NCI-H1436 treated with DMSO at 0.1 percent for 48 hours (cell line): Measurements from ENCODE around the gene KLHL26.

Experiments
- DNase-seq: peaks from one replicate; lab custom pipeline; 2025; lab: John Stamatoyannopoulos, UW

The KLHL26 gene

GRCh38 chr19:18613589-18614234 is 23.1 kb upstream of the KLHL26 start:
- no peak for DNase-seq

DNA sequence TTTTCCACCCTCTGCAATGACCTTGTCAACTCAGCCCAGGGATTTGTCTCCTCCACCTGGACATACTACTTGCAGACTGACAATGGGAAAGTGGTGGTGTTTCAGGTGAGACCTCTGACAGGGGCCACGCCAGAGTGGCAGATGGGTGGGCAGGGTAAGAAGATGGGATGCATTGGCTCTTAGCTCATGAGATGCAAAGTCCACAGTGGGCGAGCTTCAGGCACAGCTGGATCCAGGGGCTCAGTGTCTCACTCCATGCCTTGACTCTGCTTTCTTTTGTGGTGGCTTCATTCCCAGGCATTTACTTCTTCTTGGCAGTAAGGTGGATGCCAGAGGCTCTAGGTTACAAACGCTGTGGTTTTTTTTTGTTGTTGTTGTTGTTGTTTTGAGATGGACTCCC is 20.8 kb upstream of the KLHL26 start:
- no peak for DNase-seq

DNA sequence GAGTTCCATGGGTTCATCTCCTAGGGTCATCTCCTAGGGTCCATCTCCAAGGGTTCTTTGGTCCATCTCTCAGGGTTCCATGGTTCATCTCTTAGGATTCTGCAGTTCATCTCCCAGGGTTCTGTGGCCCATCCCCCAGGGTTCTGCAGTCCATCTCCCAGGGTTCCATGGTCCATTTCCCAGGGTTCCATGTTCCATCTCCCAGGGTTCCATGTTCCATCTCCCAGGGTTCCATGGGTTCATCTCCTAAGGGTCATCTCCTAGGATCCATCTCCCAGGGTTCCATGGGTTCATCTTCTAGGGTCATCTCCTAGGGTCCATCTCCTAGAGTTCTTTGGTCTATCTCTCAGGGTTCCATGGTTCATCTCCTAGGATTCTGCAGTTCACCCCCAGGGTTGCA is 19.3 kb upstream of the KLHL26 start:
- DNase-seq = no peak

DNA sequence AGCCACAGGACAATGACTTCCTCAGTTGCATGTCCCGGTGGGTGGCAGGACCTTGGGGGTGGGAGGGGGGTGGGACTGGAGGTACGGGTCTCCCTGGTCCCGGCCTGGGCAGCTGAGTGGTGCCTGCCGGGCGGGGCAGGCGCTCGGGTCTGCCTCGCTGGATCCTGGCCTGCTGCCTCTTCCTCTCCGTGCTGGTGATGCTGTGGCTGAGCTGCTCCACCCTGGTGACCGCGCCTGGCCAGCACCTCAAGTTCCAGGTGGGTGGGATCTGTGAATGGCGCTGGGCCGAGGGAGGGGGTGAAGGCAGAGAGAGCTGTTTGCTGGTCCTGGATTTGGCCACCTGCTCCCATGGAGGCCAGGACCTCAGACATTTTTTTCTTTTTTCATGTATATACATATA is 18.6 kb upstream of the KLHL26 start:
- no peak for DNase-seq

DNA sequence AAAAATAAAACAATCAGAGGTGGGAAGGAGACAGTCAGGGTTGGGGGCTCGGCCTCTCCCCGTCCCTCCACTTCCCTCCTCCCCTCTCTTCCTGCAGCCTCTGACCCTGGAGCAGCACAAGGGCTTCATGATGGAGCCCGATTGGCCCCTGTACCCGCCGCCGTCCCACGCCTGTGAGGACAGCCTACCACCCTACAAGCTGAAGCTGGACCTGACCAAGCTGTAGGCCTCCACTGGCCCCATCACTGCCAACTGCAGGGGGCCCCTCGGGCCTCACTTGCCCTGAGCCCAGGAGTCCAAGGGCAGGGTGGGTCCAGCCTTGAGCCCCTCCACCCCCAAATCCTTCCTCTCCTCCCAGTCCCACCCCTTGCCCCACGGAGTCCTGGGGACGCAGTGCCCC is 16.5 kb upstream of the KLHL26 start:
- DNase-seq = no peak

DNA sequence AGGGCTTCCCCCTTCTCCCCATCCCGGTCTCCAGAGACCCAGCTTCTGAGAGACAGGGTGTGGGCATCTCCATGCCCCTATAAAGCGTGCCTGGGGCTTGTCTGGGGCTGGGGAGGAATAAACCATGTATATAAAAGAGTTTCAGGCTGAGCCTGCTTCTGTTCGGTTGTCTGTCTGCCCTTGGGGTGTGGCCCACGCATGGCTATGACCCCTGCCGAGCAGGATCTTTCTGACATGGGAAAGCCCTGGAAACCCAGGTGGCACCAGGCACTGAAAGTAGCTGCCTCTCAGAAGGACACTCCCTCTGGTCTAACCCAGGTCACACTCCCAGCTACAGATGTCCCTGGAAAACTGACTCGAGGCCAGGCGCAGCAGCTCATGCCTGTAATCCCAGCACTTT is 15.9 kb upstream of the KLHL26 start:
- DNase-seq = no peak

- no peak for DNase-seq
Observed at GRCh38 chr19:18626906-18627305, 9.9 kb upstream of the KLHL26 start.

DNA sequence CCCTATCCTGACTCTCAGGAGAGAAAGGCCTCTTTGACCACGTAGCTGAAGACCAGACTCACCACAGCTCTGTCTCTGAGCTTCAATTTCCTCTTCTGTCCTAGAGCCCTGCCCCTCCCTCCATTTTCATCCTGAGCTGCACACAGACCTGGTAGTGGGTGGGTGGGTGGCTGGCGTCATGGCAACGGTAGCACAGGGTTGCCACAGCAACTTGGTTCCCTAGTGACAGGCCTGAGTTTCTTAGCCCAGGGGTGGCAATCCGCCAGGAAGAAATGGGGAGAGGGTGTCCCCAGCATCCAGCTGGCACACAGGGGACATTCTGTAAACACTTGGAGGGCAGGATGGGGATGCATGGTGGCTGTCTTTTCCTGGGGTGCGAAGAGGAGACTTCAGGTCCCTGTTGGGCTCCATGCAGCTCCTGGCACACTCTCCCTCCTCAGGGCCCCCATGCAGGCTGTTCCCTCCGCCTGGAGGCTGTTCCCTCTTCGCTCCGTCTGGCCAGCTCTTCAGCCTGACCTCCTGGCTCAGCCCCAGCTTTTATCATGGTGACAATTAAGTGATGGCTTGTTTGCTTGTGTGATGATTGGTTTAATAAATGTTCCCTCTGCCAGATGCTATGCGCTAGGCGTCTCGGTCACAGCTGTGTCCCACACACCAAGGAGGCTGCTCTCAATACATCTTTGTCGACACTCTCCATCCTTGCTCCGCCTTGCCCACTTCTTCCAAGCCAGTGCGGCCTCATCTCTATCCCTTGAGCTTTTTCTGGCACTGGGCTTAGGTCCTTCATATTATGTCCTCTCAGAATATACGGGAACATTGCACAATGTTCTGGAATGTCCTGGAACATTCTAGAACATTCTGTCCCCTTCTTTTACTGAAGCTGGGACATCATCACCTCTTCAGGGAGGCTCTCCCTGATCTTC is 7.4 kb upstream of the KLHL26 start:
- no peak for DNase-seq

DNA sequence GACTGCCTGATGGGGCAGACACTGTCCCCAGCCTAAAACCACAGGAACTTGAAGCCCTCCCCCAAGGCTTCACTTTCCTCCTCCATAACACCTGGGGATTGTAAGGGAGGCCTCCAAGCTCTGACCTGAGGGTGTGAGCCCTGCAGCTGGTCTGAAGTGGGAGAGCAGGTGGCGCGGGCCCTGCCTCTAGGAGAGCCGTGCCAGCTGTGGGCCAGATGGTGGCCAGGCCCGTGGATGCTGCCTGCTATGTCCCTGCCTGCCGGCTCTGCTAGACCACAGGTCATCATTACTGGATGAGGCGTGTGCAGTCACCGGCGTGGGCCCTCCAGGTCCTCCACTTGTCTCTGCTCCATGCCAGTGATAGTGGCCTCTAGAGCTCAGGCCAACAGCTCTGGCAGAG is 3.5 kb upstream of the KLHL26 start:
- DNase-seq = no peak

DNA sequence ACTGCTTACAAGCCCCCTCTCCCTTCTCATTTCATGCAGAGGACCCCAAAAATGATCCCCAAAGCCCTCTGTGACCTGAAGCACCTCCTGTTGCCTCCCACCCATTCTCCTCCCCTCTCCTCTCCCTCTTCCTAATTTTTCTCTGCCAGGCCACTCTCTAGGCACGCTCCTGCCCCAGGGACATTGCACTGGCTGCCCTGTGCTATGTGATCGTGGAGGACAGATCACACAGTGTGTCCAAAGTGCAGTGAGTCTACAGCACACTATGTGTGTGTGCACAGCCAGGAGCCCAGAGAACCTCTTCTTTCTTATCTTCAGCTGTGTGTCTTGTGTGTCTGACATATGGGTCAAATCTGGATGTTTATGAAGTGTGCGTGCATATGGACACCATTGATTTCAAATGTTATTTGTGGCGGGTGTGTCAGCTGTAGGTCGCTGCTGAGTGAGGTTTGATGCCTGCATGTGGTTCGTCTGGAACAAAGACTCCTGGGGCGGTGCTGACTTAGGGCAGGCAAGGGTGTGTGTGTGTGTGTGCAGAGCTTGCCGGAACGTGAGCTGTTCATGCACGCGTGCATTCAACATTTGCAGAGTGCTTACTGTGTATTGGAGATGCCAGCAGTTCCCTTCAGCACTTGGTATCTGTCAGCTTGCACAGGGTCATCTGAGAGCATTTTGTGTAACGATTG is 2.1 kb upstream of the KLHL26 start:
- DNase-seq = no peak

GRCh38 chr19:18635831-18636182 is 1.0 kb upstream of the KLHL26 start:
- DNase-seq = no peak

DNA sequence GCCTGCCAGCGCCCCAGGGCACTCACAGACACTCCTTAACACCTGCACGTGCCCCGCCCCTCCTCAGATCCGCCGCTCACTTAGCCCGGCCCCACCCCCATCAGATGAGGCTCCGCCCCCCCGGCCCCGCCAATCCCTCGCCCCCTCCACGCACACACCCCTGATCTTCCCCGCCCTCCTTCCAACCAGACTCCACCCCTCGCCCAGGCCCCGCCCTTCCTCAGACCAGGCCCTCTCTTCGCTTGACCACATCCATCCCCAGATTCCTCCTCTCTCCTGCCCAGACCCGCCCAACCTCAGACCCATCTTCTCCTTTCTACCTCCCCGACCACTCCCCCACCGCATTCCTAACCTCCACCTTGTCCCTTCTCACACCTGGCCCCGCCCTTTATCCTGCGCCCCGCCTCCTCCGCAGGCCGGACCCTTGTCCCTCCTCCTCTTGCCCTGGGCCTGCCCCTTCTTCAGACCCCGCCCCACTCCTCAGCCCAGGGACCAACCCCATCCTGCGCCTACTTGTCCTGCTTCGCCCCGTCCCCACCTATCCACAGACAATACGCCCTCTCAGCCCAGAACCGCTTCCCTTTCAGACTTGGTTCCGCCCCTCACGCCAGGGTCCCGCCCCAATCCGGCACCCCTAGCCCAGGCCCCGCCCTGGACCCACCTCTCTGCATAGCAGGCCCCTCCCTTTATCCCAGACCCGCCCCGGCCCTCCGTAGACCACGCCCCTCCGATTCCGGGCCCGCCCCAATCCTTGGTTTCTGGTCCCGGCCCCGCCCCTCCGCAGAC is 452 bp upstream of the KLHL26 start:
- peak; percentile 81 for DNase-seq

DNA sequence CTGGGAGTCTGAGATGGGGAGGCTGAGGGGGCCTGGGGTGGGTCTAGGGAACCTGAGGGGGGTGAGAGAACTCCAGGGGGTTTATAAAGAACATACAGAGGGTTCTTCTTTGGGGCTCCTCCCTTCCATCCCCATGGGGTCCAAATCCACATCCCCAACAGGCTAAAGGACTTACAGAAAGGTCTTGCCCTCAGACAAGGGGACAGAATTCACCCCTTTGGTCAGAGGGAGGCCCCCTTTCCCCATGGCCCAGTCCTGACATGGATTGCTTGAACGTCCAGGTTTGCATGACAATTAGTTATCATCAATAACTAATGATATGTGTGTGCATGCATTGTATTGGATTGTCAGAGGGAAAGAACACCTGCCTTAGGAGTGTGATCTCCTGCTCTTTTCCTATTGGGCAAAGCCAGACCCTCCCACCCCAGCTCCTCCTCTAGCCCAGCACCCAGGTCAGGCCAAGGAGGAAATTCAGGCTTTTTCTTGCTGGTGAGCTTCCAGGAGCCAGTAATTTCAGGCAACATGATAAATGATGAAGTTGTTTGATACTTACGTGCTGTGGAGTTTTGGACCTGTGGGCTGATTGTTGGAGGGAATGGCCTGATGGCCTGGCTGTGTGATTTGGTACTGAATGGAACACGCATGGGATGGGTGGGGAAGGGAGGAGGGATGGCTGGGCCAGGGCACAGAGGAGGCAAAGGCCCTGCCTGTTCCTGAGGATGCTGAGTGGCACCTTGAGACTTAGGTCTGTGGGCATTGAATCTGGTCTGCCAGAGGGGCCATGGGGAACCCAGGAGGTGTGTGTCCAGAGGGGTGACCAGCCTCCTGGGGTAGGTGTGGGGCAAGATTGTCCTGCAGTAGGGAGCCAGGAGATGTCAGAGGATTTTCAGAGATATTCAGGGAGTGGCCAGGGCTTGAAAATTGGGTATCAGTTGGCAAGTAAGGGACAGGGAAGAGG is 1.1 kb downstream of the KLHL26 start:
- no peak for DNase-seq

DNA sequence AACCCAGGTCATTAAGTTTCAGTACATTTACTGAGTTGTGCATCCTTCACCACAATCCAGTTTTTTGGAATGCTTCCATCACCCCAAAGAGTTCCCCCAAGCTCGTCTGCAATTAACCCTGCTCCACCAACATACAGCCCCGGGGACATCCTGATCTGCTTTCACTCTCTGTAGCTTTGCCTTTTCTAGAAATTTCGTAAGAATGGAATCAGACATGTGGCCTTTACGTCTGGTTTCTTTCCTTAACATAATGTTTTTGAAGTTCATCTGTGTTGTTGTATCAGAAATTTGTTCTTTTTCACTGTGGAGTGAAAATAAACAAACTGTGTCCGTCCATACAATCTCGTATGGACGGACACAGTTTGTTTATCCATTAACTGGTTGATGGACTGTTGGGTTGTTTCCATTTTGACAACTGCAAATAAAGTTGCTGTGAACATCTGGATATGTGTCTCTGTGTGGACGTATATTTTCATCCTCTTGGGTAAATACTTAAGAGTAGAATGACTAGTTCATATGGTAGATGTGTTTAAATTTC is 2.9 kb downstream of the KLHL26 start:
- no peak for DNase-seq

DNA sequence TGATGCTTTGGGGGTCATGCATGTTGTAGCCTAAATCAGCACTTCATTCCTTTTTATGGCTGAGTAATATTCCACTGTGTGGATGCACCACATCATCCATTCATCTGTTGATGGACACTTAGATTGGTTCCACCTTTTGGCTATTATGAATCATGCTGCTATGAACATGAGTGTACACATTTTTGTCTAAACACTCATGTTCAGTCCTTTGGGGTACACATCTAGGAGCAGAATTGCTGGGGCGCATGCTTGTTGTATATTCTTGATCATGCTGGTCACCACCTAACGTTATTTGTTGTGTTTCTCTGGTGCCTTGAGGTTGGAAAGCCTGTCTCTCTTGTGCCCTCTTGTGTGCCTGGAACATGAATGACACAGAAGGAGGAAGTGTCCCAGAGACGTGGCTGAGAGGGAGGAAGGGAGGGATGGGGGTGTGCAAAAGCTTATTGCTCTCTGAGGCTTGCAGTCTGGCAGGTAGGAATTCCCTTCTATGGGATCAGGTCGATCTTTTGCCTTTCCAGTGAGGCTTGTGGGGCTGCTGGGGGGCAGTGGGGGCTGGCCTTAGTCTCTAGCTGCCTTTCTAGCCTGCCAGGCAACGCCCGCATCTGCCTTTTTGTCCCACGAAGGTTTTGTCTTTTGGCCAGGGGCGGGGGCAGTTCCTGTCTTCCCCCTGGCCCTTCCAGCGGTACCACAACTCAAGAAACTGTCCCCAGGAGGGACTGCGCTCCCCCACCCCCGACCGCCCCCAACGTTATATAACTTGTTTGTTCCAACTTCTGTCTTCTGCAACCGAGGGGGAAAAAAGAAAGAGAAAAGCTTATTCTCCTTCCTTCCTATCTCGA is 7.6 kb downstream of the KLHL26 start:
- DNase-seq = no peak

DNA sequence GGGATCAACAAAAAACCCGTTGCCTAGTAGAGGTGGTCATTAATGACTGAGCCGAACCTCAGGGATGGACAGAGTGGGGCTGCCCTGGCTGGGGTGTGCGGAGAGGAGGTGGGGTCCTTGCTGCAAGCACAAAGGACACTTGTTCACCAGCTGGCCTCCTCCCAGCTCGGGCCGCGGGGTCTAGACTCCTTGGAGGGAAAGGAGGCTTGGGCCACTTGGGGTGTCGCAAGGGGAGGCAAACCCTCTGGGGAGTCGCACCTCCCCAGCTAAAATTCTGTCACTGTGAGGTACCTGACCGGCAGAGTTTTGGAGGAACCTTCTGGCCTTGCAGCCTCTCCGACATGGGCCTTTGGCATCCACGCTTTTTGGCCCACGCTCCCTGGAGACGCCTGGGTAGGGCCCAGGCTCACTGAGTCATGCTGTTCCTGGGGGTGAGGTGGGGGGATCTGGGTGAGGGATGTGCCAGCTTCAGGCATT is 8.2 kb downstream of the KLHL26 start:
- no peak for DNase-seq

DNA sequence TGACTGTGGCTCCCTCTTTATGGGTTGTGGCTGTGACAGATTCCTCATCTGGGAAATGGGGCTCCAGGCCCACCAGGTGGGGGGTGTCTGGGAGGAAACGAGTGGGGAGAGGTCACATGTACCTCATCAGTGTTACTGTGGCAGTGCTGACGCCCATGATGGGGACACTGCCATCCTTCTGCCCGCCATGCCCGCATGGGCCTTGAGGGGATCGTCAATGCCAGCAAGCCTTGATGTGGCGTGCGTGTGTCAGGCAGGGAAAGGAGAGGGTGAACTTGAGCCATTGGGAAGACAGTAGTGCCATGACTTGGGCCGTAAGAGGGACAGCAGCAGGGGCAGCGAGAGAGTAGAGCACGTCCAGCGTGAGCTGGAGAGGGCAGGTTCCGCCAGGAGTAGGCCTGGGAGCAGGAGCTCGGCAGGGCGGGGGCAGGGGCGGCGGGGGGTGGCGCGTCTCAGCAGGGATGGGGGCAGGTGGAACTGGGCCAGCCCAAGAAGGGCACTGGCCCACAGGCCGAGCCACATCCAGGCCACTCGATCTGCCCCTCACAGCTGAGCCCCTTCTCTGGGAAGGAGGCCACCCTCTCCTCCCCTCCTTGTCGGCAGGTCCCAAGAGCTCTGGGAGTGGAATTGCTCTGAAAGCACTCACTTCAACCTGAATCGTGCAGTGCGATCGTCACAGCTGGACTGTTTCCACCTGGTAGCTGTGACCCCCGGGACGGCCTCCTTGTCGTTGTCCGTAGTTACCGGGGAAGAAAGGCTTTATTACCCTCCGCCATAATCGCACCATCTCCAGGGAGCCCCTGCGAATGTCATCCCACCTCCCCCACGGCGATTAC is 9.9 kb downstream of the KLHL26 start:
- peak; percentile 36 for DNase-seq

GRCh38 chr19:18647371-18647767 is 10.5 kb downstream of the KLHL26 start:
- DNase-seq = no peak

GRCh38 chr19:18647807-18648206 is 11.0 kb downstream of the KLHL26 start:
- no peak for DNase-seq
